ENCODE results near the gene TBC1D5.

- TF ChIP-seq SIX5 (IDR thresholded peaks at IDR 0.05; ENCODE audit: low read depth, low read length) (no peak), ZNF274 (IDR thresholded peaks at IDR 0.05; ENCODE audit: borderline replicate concordance, extremely low read depth, low read length) (no peak), EP300 (IDR thresholded peaks at IDR 0.05; ENCODE audit: borderline replicate concordance in 1 of 2, low read depth in 2 of 2, low read length in 2 of 2) (no peak), BCL11A (IDR thresholded peaks at IDR 0.05; ENCODE audit: low read depth in 2 of 2, low read length in 2 of 2) (no peak), CTCF (IDR thresholded peaks at IDR 0.05; ENCODE audit: control extremely low read depth in 1 of 3, insufficient read depth in 1 of 3, low read depth in 1 of 3, low read length in 3 of 3) (no peak), POLR2A (IDR thresholded peaks at IDR 0.05; ENCODE audit: control extremely low read depth in 1 of 2, low read depth in 2 of 2, low read length in 2 of 2) (no peak)
Measured at GRCh38 chr3:17655743-17656142, 86.7 kb downstream of the TBC1D5 start.
